ENCODE measurements around the gene DNMT3B.
"Not testable (repeated sequence)": the region's sequence is repeated elsewhere in the genome, so short reads cannot be mapped to it uniquely, and the experiment has no call there.

The DNMT3B gene

DNA sequence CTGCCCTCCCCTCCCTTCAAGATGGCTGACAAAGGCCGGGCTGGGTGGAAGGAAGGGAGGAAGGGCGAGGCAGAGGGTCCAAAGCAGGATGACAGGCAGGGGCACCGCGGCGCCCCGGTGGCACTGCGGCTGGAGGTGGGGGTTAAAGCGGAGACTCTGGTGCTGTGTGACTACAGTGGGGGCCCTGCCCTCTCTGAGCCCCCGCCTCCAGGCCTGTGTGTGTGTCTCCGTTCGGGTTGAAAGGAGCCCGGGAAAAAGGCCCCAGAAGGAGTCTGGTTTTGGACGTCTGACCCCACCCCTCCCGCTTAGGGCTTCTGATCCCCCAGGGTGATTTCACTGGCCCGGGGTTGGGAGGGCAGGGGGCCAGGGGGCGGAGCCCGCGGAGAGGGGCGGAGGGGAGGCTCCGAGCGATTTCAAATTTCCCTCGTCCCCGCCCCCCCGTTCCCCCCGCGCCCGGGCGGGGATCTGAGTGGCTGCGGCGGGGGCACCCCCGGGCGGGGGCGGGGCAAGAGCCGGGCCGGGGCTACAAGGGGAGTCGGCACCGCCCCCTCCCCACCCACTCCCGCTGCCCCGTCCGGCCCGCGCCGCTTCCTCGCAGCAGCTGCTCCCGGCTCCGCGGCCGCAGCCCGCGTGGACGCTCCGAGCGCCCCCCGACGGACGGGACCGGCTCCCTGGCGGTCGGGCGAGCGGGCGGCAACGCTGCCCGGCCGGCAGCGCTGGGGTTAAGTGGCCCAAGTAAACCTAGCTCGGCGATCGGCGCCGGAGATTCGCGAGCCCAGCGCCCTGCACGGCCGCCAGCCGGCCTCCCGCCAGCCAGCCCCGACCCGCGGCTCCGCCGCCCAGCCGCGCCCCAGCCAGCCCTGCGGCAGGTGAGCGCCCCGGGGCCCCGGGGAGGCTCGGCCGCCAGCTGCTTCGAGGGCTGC, at the start of gene DNMT3B:
TSS of gene DNMT3B (plus strand) at position 555 of the 923 bp plus-strand sequence. CDS start 17,939 bp downstream, outside the sequence.
- peak; percentile 31 to 83 (median 38) for DNase-seq (ENCODE audit: low read depth in 3 of 3)

- DNase-seq (ENCODE audit: low read depth in 3 of 3) = no peak
These were observed 43.3 kb upstream of the DNMT3B start for GRCh38 chr20:32718749-32719348.

- DNase-seq (ENCODE audit: low read depth in 3 of 3) = no peak
These were observed 34.5 kb upstream of the DNMT3B start for GRCh38 chr20:32727683-32728082.

DNA sequence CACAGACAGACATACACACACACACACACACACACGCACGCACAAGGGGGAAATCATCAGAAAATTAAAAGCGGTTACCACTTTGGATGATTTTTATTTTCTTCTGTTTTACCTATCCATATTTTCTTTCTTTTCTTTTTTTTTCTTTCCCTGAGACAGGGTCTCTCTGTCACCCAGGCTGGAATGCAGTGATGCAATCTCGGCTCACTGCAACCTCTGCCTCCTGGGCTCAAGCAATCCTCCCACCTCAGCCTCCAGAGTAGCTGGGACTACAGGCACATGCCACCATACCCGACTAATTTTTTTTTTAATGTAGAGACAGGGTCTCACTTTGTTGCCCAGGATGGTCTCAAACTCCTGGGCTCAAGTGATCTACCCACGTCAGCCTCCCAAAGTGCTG, 33.8 kb upstream of the DNMT3B start:
- DNase-seq (ENCODE audit: low read depth in 3 of 3) = not testable (repeated sequence)

DNA sequence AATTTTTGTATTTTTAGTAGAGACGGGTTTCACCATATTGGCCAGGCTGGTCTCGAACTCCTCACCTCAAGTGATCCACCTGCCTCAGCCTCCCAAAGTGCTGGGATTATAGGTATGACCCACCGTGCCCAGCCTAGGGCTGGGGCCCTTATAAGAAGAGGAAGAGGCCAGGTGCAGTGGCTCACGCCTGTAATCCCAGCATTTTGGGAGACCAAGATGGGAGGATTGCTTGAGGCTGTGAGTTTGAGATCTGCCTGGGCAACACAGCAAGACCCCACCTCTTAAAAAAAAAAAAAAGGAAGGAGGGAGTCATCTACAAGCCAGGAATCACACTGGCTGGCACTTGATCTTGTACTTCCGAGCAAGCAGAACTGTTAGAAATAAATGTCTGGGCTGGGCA, 32.9 kb upstream of the DNMT3B start:
- not testable (repeated sequence) for DNase-seq (ENCODE audit: low read depth in 3 of 3)

GRCh38 chr20:32731882-32732266, 30.3 kb upstream of the DNMT3B start:
- DNase-seq (ENCODE audit: low read depth in 3 of 3) = no peak

GRCh38 chr20:32737371-32738223, 24.6 kb upstream of the DNMT3B start:
- DNase-seq (ENCODE audit: low read depth in 3 of 3) = no peak

GRCh38 chr20:32741151-32741550, 21.0 kb upstream of the DNMT3B start:
- DNase-seq (ENCODE audit: low read depth in 3 of 3) = no peak

GRCh38 chr20:32742322-32743236, 19.6 kb upstream of the DNMT3B start:
- peak in 1 of 3 experiments; percentile 16 for DNase-seq (ENCODE audit: low read depth in 3 of 3)

DNA sequence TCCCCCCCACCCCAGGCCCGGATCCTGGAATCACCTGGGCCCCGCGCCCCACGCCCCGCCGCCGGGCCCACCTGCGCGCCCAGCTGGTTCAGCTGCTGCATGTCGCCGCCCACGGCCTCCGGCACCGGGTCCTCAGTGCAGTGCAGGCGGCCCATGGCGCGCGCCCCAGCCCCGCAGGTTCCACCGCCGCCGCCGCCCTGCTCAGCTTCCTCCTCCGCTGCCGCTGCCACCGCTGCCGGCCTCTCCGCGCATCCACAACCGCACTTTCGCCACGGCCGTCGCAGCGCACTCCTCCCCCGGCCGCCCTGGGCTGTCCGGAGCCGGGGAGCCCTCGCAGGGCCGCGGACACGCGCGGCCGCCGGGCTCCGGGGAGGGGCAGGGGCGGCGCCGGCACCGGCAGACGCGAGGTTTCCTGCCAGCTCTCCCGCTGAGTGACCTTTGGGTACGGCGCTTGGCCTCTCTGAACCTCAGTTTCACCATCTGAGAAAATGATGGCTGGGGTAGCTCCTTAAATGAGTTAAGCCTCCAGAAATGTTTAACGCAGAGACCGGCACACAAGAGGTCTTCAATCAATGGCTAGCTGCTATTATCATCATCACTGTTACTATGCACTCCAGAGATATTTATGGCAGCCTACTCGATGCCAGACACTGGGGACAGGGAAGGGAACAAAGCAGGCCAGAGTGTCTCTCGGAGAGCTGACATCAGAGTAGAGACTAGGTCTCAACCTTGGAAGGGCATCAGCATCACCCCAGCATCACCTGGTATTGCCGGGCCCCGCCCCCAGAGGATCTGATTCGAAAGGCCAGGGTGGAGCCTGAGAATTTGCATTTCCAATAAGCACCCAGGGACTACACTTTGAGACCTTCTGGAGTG, 18.7 kb upstream of the DNMT3B start, which contains the start of gene COMMD7:
TSS of gene COMMD7 (minus strand) at position 231 of the 876 bp plus-strand sequence. CDS start at position 155, 76 bp downstream.
- peak; percentile 30 to 72 (median 38) for DNase-seq (ENCODE audit: low read depth in 3 of 3)

- no peak for DNase-seq (ENCODE audit: low read depth in 3 of 3)
These were observed 12.1 kb upstream of the DNMT3B start for GRCh38 chr20:32749914-32750637.

- no peak for DNase-seq (ENCODE audit: low read depth in 3 of 3)
These were observed 10.9 kb upstream of the DNMT3B start for GRCh38 chr20:32751293-32751692.

DNA sequence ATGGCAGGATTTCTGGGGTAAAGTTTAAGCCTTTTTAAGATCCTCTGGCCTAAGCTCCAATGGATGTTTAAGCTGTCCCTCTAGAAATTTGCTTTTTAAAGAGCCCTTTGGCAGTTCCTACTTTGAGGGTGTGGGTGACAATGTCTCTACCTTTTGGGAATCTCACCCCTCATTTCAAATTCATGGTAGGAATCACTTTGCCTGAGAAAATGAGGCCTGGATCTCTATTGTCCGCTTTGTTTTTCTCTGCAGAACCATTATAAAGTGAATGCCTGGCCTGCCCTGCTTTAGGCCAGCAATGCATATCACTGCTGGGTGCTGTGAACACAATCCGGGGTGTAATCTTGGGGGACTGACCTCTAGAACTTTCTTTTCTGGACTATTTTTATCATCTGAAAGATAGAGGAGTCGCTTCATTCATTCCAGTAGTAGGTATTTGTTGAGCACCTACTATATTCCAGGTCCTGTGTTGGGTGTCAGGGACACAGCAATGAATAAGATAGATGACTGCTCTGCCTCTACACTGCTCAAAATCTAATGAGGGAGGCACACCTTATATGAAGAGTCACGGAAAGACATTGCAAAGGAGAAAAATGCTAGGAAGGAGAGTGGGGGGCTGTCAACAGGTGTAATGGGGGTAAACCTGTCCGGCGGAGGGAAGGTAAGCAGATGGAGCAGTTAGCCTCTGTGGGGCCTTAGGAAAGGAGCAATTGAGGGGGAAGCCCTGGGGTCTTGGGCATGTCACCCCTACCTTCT, 10.3 kb upstream of the DNMT3B start:
- no peak for DNase-seq (ENCODE audit: low read depth in 3 of 3)

- no peak for DNase-seq (ENCODE audit: low read depth in 3 of 3)
These were observed 9.5 kb upstream of the DNMT3B start for GRCh38 chr20:32752458-32753250.

DNA sequence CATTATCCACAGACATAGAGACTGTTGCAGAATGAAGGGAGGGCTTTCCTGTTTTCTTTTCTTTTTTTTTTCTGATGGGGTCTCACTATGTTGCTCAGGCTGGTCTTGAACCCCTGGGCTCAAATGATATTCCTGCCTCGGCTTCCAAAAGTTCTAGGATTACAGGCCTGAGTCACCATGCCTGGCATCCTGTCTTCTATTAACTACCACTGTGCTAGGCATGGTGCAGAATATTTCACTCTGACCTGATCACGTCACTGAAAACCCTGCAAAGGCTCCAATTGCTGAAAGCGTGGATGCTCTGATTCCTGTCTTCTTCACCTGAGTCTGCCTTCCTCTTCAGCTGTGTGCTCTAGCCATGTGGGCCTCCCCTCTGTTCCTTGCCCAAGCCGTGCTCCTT, 8.5 kb upstream of the DNMT3B start:
- DNase-seq (ENCODE audit: low read depth in 3 of 3) = no peak

- no peak for DNase-seq (ENCODE audit: low read depth in 3 of 3)
These were observed 6.0 kb upstream of the DNMT3B start for GRCh38 chr20:32756156-32756555.

DNA sequence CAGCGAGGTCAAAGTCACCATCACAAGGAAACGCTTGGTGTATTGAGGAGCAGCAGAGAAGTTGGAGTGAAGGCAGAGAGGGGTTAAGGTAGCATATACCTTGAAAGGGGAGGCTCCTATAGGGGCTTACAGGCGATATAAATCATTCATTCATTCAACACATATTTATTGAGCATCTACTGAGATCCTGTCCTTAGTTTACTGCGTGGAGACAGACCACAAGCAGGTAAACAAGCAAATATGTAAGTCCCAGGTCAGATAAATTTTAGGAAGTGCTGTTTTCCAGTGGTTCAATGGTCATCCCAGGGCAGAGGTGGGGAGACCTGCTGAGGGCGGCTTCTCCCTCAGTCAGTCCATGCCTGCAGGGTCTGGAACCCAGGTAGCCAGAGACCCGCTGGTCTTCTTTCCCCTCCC, 761 bp upstream of the DNMT3B start:
- DNase-seq (ENCODE audit: low read depth in 3 of 3) = no peak
